ENCODE data around the gene DNAJC17.

DNAJC17 gene

GRCh38 chr15:40763801-40764628 lies 43.3 kb downstream of the DNAJC17 start, which contains the start of gene GCHFR:
GCHFR (plus strand) TSS chr15:40764068; CDS start chr15:40764181, 113 bp downstream.
- peak; percentile 5 for TF ChIP-seq CTCF (IDR thresholded peaks at IDR 0.05; ENCODE audit: insufficient read depth, low read depth, low read length, missing control alignments)
- H3K4me3 ChIP-seq (ENCODE audit: low read length), result peak within 1 kb of the TSS; percentile 50

GRCh38 chr15:40762919-40763800 lies 44.1 kb downstream of the DNAJC17 start:
- TF ChIP-seq CTCF (IDR thresholded peaks at IDR 0.05; ENCODE audit: insufficient read depth, low read depth, low read length, missing control alignments), result no peak
- peak overlapping the region; percentile 50 for H3K4me3 ChIP-seq (ENCODE audit: low read length)
- peak; percentile 46 for DNase-seq (ENCODE audit: low read depth)

More at GRCh38 chr15:40763801-40764628, 43.3 kb downstream of the DNAJC17 start, which contains the start of gene GCHFR:
- peak; percentile 55 for DNase-seq (ENCODE audit: low read depth)

- DNase-seq (ENCODE audit: low read depth), result no peak
- no peak overlapping the region for H3K4me3 ChIP-seq (ENCODE audit: low read length)
- no peak for TF ChIP-seq CTCF (IDR thresholded peaks at IDR 0.05; ENCODE audit: insufficient read depth, low read depth, low read length, missing control alignments)
These were observed 47.3 kb downstream of the DNAJC17 start for GRCh38 chr15:40759961-40760360.

GRCh38 chr15:40756938-40757337 lies 50.3 kb downstream of the DNAJC17 start:
- no peak for DNase-seq (ENCODE audit: low read depth)
- no peak for TF ChIP-seq CTCF (IDR thresholded peaks at IDR 0.05; ENCODE audit: insufficient read depth, low read depth, low read length, missing control alignments)
- no peak overlapping the region for H3K4me3 ChIP-seq (ENCODE audit: low read length)

- DNase-seq (ENCODE audit: low read depth), result no peak
- no peak for TF ChIP-seq CTCF (IDR thresholded peaks at IDR 0.05; ENCODE audit: insufficient read depth, low read depth, low read length, missing control alignments)
- peak overlapping the region; percentile 82 for H3K4me3 ChIP-seq (ENCODE audit: low read length)
These were observed 51.5 kb downstream of the DNAJC17 start for GRCh38 chr15:40755812-40756208.

- peak; percentile 93 for DNase-seq (ENCODE audit: low read depth)
- TF ChIP-seq CTCF (IDR thresholded peaks at IDR 0.05; ENCODE audit: insufficient read depth, low read depth, low read length, missing control alignments), result no peak
- peak within 1 kb of the TSS; percentile 82 for H3K4me3 ChIP-seq (ENCODE audit: low read length)
These were observed 52.1 kb downstream of the DNAJC17 start, which contains the start of gene RMDN3 for GRCh38 chr15:40754883-40755811. RMDN3 (minus strand) TSS chr15:40755254; CDS start chr15:40754783, 471 bp downstream.
